PC-9 (cell line): ENCODE measurements around the gene CDH12. TPM values are rescaled to one million over a fixed set of nuclear protein-coding genes. Genes with fewer than 3 reads are reported as not detected.

ENCODE experiments used
- BruUV-seq: library from RNA; stranded (reverse); fragments of 400-500 nt; replicated peaks from 2 replicates; lab custom pipeline; 2021; lab: Mats Ljungman, UMichigan
- CTCF ChIA-PET: fragments of 300-600 bp; sonication (Branson Sonifier 250); formaldehyde crosslinking; loops from one replicate; lab custom pipeline; 2022; ENCODE audit warnings: antibody characterized with exemption; lab: Charles Lee
- POLR2A ChIA-PET: fragments of 300-600 bp; sonication (Branson Sonifier 250); formaldehyde crosslinking; loops from one replicate; lab custom pipeline; 2022; ENCODE audit warnings: antibody characterized with exemption; ENCODE audit not compliant: unreplicated experiment; lab: Charles Lee
- DNase-seq, 2 experiments: peaks; one replicate each; pipeline versions ENCODE4 v3.0.0 to v3.0.0-alpha.2; 2015 to 2022; ENCODE audit warnings: mixed read lengths in 1 of 2
- H2AFZ ChIP-seq: fragments of 200-600 bp; sonication (generic); 2 replicates; pipeline ENCODE4 v1.8.1; 2017; ENCODE audit warnings: antibody characterized with exemption
- H3F3A ChIP-seq: fragments of 200-600 bp; sonication (generic); 2 replicates; pipeline ENCODE4 v1.8.1; 2017; ENCODE audit warnings: antibody characterized with exemption, mild to moderate bottlenecking, low read depth; ENCODE audit not compliant: insufficient read depth
- H3K27ac ChIP-seq: fragments of 200-600 bp; sonication (generic); 2 replicates; pipeline ENCODE4 v1.6.1; 2016; ENCODE audit warnings: mixed run types
- H3K27me3 ChIP-seq: fragments of 200-600 bp; sonication (generic); 2 replicates; pipeline ENCODE4 v1.6.1; 2016; ENCODE audit warnings: low read depth, mixed run types; ENCODE audit not compliant: insufficient read depth
- H3K36me3 ChIP-seq: fragments of 200-600 bp; sonication (generic); 2 replicates; pipeline ENCODE4 v1.6.1; 2016; ENCODE audit warnings: low read depth, mixed run types
- H3K4me1 ChIP-seq: fragments of 200-600 bp; sonication (generic); replicated peaks from 2 replicates; pipeline ENCODE4 v1.6.1; 2016; ENCODE audit warnings: mixed run types; ENCODE audit not compliant: insufficient read depth
- H3K4me2 ChIP-seq: fragments of 200-600 bp; sonication (generic); 2 replicates; pipeline ENCODE4 v1.6.1; 2017; ENCODE audit warnings: mixed run types
- H3K4me3 ChIP-seq: fragments of 200-600 bp; sonication (generic); 2 replicates; pipeline ENCODE4 v1.6.1; 2016; ENCODE audit warnings: mixed run types
- H3K79me2 ChIP-seq: fragments of 200-600 bp; sonication (generic); 2 replicates; pipeline ENCODE4 v1.6.1; 2017; ENCODE audit warnings: low read depth, mixed run types
- H3K9me2 ChIP-seq: fragments of 200-600 bp; sonication (generic); 2 replicates; pipeline ENCODE4 v1.8.1; 2017; ENCODE audit warnings: mild to moderate bottlenecking; ENCODE audit not compliant: insufficient read depth
- H3K9me3 ChIP-seq: fragments of 200-600 bp; sonication (generic); 2 replicates; pipeline ENCODE4 v1.8.1; 2016; ENCODE audit warnings: low read depth; ENCODE audit not compliant: insufficient read depth
- H4K20me1 ChIP-seq: fragments of 200-600 bp; sonication (generic); 2 replicates; pipeline ENCODE4 v1.8.1; 2017; ENCODE audit not compliant: insufficient read depth
- EZH2 ChIP-seq: fragments of 200-600 bp; sonication (generic); IDR thresholded peaks from 2 replicates; pipeline ENCODE4 v1.8.0; 2017; ENCODE audit warnings: antibody characterized with exemption, low read depth
- intact Hi-C: fragments of 100-400 bp; cut with micrococcal nuclease; formaldehyde crosslinking; loops from one replicate; pipeline ENCODE4 v1.10.0; 2022; ENCODE audit not compliant: unreplicated experiment
- total RNA-seq: library from RNA; stranded (reverse); gene quantifications from 2 replicates; pipeline ENCODE4 v1.2.3, GENCODE V29; 2021
- TF ChIP-seq, protein P1 (sequence below): fragments of 200-600 bp; sonication (generic); conservative IDR thresholded peaks from 2 replicates; pipeline ENCODE4 v1.6.1; 2017; ENCODE audit warnings: mixed run types, antibody characterized with exemption, mild to moderate bottlenecking, moderate library complexity

Gene CDH12
- total RNA-seq, 1 experiment from 2014 or later = not detected

DNA sequence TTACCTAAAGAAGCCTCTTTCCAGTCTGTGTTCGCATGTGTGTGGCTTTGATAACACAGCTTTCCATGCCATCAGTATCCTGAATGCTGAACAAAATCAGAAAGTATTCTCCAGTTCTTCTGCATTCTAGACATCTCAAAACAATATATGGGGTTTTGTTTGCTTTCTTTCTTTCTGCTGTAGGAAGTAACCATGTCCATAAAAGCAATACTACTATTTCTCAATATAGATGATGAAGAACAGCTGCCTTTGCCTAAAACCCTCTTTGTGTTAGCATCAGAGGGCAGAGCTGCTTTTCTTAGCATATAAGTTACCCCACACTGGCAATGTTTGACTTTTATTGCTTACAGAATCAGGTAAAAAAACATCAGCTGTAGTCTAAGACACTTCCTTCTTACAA, 963.6 kb downstream of the CDH12 start:
- Histone ChIP-seq H3K4me1 (no peaks in the 10 kb centered on the region), H3F3A (no peaks in the 10 kb centered on the region), H3K4me2 (no peak overlapping the region), H3K79me2 (no peaks in the 10 kb centered on the region), H4K20me1 (no peaks in the 10 kb centered on the region), H2AFZ (no peak overlapping the region), H3K36me3 (no peaks in the 10 kb centered on the region), H3K9me3 (no peaks in the 10 kb centered on the region), H3K27ac (no peak overlapping the region), H3K4me3 (no peak overlapping the region), H3K9me2 (no peaks in the 10 kb centered on the region), H3K27me3 (no peaks in the 10 kb centered on the region)
- BruUV-seq = no TSS peak
- DNase-seq = no peak
- intact Hi-C loops = no loop called here
- POLR2A ChIA-PET = no interaction called here
- CTCF ChIA-PET = interaction anchor here (0.7 kb wide), 1 partner anchor 419 kb away, joined by 6 read pairs; no protein-coding TSS in a partner anchor
- TF ChIP-seq, protein P1, sequence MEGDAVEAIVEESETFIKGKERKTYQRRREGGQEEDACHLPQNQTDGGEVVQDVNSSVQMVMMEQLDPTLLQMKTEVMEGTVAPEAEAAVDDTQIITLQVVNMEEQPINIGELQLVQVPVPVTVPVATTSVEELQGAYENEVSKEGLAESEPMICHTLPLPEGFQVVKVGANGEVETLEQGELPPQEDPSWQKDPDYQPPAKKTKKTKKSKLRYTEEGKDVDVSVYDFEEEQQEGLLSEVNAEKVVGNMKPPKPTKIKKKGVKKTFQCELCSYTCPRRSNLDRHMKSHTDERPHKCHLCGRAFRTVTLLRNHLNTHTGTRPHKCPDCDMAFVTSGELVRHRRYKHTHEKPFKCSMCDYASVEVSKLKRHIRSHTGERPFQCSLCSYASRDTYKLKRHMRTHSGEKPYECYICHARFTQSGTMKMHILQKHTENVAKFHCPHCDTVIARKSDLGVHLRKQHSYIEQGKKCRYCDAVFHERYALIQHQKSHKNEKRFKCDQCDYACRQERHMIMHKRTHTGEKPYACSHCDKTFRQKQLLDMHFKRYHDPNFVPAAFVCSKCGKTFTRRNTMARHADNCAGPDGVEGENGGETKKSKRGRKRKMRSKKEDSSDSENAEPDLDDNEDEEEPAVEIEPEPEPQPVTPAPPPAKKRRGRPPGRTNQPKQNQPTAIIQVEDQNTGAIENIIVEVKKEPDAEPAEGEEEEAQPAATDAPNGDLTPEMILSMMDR = no peak
- TF ChIP-seq EZH2 = no peak

DNA sequence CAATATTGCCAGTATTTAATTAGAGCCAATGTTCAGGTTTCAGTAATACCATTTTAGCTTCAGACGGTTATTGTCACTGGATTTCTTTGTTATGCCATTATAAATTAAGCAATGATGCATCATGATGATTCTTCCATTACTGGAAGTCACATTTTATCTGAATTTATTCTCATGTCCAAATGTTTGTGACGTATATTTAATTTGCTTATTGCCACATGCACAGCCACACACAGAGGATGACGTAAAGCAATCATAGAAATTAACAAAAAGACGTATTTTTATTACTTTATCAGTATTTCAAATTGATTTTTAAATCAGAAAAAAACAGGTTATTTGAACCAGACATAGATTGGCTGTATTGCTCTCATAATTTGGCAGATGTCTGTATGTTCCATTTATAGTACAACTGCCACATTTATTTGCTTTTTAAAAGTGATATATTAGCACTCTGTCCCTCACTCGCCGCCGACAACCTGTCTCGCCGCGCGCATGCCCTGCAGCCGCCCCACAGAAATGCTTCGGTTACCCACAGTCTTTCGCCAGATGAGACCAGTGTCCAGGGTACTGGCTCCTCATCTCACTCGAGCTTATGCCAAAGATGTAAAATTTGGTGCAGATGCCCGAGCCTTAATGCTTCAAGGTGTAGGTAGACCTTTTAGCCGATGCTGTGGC, 970.9 kb downstream of the CDH12 start:
- Histone ChIP-seq H3F3A (no peaks in the 10 kb centered on the region), H3K27ac (no peak overlapping the region), H3K9me2 (no peaks in the 10 kb centered on the region), H3K4me2 (no peak overlapping the region), H3K9me3 (no peaks in the 10 kb centered on the region), H3K4me1 (no peaks in the 10 kb centered on the region), H3K27me3 (no peaks in the 10 kb centered on the region), H2AFZ (no peak overlapping the region), H4K20me1 (no peaks in the 10 kb centered on the region), H3K79me2 (no peaks in the 10 kb centered on the region), H3K4me3 (no peak overlapping the region), H3K36me3 (no peaks in the 10 kb centered on the region)
- ChIA-PET CTCF (no interaction called here), POLR2A (no interaction called here)
- no TSS peak for BruUV-seq
- TF ChIP-seq, protein P1 = no peak
- TF ChIP-seq EZH2 = no peak
- intact Hi-C loops = no loop called here
- no peak for DNase-seq

DNA sequence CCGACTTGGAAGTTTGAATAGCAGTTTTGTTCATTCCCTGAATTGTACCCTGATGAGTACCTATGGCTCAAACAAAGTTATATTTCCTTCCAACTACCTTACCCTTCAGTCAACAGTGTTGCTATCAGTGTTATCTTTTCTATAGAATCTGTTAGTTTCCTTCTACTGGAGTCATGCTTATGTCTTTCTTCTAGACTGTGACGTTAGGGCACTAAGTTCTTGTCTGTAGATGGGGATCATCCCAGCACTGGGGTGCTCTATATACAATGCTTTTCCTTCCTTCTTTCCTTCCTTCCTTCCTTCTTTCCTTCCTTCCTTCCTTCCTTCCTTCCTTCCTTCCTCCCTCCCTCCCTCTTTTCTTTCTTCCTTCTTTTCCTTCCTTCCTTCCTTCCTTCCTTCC, 973.0 kb downstream of the CDH12 start:
- Histone ChIP-seq H3K4me2 (no peak overlapping the region), H3K9me3 (no peaks in the 10 kb centered on the region), H4K20me1 (no peaks in the 10 kb centered on the region), H3F3A (no peaks in the 10 kb centered on the region), H3K27me3 (no peaks in the 10 kb centered on the region), H3K4me1 (no peaks in the 10 kb centered on the region), H3K4me3 (no peak overlapping the region), H3K27ac (no peak overlapping the region), H3K9me2 (no peaks in the 10 kb centered on the region), H2AFZ (no peak overlapping the region), H3K36me3 (no peaks in the 10 kb centered on the region), H3K79me2 (no peaks in the 10 kb centered on the region)
- CTCF ChIA-PET = no interaction called here
- no peak for TF ChIP-seq EZH2
- TF ChIP-seq, protein P1 = no peak
- DNase-seq = no peak
- POLR2A ChIA-PET = no interaction called here
- no TSS peak for BruUV-seq
- intact Hi-C loops = no loop called here
